GM12874 (cell line): ENCODE measurements around the gene UBAC2.

Experiments used
- CTCF ChIP-seq: IDR thresholded peaks from 2 replicates; pipeline ENCODE4 v1.5.1; 2011; ENCODE audit warnings: low read depth, mild to moderate bottlenecking, control low read depth, low read length, moderate library complexity; ENCODE audit not compliant: insufficient read depth

The UBAC2 gene

GRCh38 chr13:99341969-99342722 is 141.5 kb downstream of the UBAC2 start:
- TF ChIP-seq CTCF: no peak

- no peak for TF ChIP-seq CTCF
Measured at GRCh38 chr13:99342723-99343315, 142.2 kb downstream of the UBAC2 start.

GRCh38 chr13:99344610-99345208 is 144.1 kb downstream of the UBAC2 start:
- no peak for TF ChIP-seq CTCF

- TF ChIP-seq CTCF: no peak
Measured at GRCh38 chr13:99345345-99345744, 144.7 kb downstream of the UBAC2 start.

- TF ChIP-seq CTCF: no peak
Measured at GRCh38 chr13:99346335-99347042, 145.8 kb downstream of the UBAC2 start.

- no peak for TF ChIP-seq CTCF
Measured at GRCh38 chr13:99347335-99347878, 146.8 kb downstream of the UBAC2 start.

- TF ChIP-seq CTCF: no peak
Measured at GRCh38 chr13:99347911-99348451, 147.3 kb downstream of the UBAC2 start.
